ENCODE results near the gene DLX4. TPM values are rescaled to one million over a fixed set of nuclear protein-coding genes. Genes with fewer than 3 reads are reported as not detected.

Gene DLX4
- total RNA-seq, 1 experiment from 2014 or later, result not detected

DNA sequence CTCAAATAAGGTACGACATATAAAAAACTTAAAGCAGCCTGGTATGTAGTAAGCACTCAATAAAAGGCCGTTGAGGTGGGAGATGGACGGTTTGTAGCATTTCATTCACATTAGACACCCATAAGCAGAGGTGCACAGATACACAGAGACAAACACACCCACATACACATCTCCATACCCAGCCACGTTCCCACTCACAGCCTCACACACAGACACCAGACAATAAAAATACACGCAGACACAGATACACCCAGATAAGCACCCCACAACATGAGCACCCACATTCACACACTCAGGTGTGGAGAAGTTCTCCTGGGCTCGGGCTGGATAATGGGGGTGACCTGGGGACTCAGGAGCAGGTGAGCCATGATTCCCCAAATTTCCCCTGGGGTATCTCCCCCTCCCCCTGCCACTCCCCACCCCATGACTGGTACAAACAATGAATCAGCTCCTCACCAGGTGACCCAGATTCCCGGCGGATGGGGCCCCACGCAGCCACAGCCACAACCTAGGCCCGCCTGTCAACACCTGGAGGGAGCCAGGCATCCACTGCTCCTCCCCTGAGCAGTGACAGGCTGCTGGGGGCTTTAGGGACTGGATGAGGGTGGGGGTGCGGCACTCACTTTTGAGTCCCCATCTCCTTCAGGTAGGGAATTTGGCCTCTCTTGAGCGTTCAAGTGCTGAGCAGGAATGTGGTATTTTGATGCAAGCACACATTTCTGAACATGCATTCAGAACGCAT is 23.4 kb downstream of the DLX4 start:
- Histone ChIP-seq H3K27me3 (ENCODE audit: low read length) (no peaks in the 10 kb centered on the region), H3K27ac (ENCODE audit: low read length) (no peak overlapping the region), H4K20me1 (ENCODE audit: insufficient read depth, low read depth, low read length) (no peaks in the 10 kb centered on the region), H2AFZ (ENCODE audit: low read length) (no peak overlapping the region), H3K4me3 (ENCODE audit: low read length) (no peak overlapping the region), H3K36me3 (ENCODE audit: insufficient read depth, low read length) (no peaks in the 10 kb centered on the region), H3K9me3 (ENCODE audit: low read length) (no peaks in the 10 kb centered on the region), H3K9ac (ENCODE audit: low read length) (no peak overlapping the region), H3K4me2 (ENCODE audit: low read depth, low read length, poor library complexity, severe bottlenecking) (no peak overlapping the region), H3K9me2 (replicated peaks; ENCODE audit: insufficient read depth, low read length) (no peaks in the 10 kb centered on the region), H3K79me2 (ENCODE audit: low read length) (no peaks in the 10 kb centered on the region), H3K4me1 (ENCODE audit: low read length) (no peaks in the 10 kb centered on the region)
- DNase-seq, result no peak

DNA sequence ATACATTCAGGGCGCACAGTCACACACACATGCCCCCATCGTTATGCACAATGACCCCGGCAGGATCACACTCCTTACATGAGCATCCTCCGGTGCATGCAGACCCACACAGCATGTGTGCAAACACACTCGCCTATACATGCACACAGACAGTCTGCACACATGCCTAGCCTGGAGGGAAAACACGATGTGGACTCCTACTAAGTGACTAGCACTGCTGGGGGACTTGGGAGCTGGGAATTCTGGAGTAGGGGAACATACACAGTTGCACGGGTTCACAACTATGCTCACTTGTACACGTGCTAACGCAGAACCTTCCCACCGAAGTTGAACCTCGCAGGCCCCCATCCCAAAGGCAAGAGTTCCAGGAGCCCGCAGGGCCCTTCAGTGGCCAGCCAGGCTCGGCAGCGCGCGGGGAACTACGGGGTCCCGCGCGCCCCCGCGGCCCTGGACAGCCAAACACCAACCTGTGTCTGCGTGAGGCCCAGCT is 24.0 kb downstream of the DLX4 start:
- Histone ChIP-seq H3K9me3 (ENCODE audit: low read length) (no peaks in the 10 kb centered on the region), H3K9me2 (replicated peaks; ENCODE audit: insufficient read depth, low read length) (no peaks in the 10 kb centered on the region), H4K20me1 (ENCODE audit: insufficient read depth, low read depth, low read length) (no peaks in the 10 kb centered on the region), H3K9ac (ENCODE audit: low read length) (no peak overlapping the region), H2AFZ (ENCODE audit: low read length) (no peak overlapping the region), H3K36me3 (ENCODE audit: insufficient read depth, low read length) (no peaks in the 10 kb centered on the region), H3K4me3 (ENCODE audit: low read length) (peak overlapping the region; percentile 20; the same call in 1 of the 2 replicates), H3K4me2 (ENCODE audit: low read depth, low read length, poor library complexity, severe bottlenecking) (peak overlapping the region; percentile 32), H3K4me1 (ENCODE audit: low read length) (no peaks in the 10 kb centered on the region), H3K27me3 (ENCODE audit: low read length) (no peaks in the 10 kb centered on the region), H3K79me2 (ENCODE audit: low read length) (no peaks in the 10 kb centered on the region), H3K27ac (ENCODE audit: low read length) (no peak overlapping the region)
- no peak for DNase-seq

DNA sequence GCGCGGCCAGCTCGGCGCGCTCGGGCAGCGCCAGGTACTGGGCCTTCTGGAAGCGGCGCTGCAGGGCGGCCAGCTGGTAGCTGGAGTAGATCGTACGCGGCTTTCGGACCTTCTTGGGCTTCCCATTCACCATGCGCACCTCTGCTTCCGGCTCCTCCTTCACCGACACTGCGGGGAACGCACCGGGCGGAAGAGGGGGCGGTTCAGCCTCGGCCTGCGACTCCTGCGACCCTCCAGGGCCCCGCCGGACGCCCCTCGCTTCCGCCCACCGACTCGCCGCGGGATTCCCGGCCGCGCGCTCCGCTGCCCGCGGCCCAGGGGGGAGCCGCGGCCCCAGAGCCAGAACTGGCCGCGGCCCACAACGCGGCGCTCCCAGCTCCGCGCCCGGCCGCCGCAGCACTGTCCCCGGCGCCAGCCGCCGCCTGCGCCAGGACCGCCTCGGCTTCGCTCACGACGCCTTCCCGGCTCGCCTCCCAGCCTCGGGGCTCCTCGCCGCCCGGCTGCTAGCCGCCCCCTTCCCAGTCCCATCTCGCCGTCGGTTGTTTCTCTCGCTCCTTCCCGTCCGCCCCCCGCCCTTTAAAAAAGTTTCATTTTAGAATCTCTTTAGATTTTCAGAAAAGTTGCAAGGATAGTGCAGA is 24.6 kb downstream of the DLX4 start:
- Histone ChIP-seq H3K4me1 (ENCODE audit: low read length) (peaks cover 3% of the 10 kb centered on the region), H3K27me3 (ENCODE audit: low read length) (no peaks in the 10 kb centered on the region), H2AFZ (ENCODE audit: low read length) (no peak overlapping the region), H3K9me3 (ENCODE audit: low read length) (no peaks in the 10 kb centered on the region), H3K79me2 (ENCODE audit: low read length) (no peaks in the 10 kb centered on the region), H3K36me3 (ENCODE audit: insufficient read depth, low read length) (no peaks in the 10 kb centered on the region), H3K4me2 (ENCODE audit: low read depth, low read length, poor library complexity, severe bottlenecking) (peak overlapping the region; percentile 32), H3K4me3 (ENCODE audit: low read length) (peak overlapping the region; percentile 20; the same call in 1 of the 2 replicates), H3K9ac (ENCODE audit: low read length) (no peak overlapping the region), H3K27ac (ENCODE audit: low read length) (no peak overlapping the region), H4K20me1 (ENCODE audit: insufficient read depth, low read depth, low read length) (no peaks in the 10 kb centered on the region), H3K9me2 (replicated peaks; ENCODE audit: insufficient read depth, low read length) (no peaks in the 10 kb centered on the region)
- no peak for DNase-seq

DNA sequence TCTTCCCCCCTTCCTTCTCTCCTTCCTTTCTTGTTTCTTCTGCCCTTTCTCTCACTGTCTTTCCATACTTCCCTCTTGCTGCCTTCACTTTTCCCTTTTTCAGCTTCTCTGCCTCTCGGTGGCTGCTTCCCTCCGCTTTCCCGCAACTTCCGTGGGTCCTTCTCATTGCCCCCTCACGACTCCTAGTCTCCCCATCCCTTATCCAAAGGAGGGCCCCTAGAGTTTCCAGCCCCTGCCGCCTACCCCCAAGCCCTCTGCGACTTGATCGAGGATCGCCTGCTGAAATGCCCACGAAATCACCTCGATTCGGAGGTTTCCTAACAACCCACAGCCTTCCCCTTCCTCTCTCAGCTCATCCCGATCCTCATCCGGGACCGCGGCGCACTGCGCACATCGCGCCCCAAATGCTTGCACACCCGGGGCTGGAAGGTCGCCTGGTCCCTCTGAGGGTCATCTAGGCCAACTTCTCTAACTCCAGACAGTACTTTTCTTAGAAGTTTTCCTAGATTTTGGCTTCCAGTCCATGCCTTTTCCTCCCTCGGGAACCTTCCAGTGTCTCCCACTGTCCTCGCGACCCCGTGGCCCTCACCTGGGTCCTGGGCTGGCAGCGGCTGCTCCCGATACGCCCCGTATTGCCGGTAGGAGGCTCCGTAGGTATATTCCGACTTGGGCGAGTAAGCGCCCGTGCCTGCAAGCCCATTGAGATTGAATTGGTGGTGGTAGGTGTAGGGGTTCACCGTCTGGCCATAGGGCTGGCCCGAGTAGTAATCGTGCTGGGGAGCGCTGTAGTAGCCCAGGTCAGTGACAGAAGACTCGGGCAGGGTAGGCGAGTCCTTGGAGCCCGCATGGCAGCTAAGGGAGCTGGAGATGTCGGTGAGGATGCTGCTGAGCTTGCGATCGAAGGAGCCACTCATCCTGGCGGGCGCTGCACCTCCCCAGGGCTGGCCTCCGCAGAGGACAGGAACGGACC is 25.4 kb downstream of the DLX4 start:
- Histone ChIP-seq H3K9me3 (ENCODE audit: low read length) (no peaks in the 10 kb centered on the region), H3K9me2 (replicated peaks; ENCODE audit: insufficient read depth, low read length) (no peaks in the 10 kb centered on the region), H2AFZ (ENCODE audit: low read length) (no peak overlapping the region), H3K4me1 (ENCODE audit: low read length) (peaks cover 6% of the 10 kb centered on the region), H3K36me3 (ENCODE audit: insufficient read depth, low read length) (no peaks in the 10 kb centered on the region), H3K79me2 (ENCODE audit: low read length) (no peaks in the 10 kb centered on the region), H3K9ac (ENCODE audit: low read length) (no peak overlapping the region), H3K4me3 (ENCODE audit: low read length) (no peak overlapping the region), H4K20me1 (ENCODE audit: insufficient read depth, low read depth, low read length) (no peaks in the 10 kb centered on the region), H3K27ac (ENCODE audit: low read length) (no peak overlapping the region), H3K4me2 (ENCODE audit: low read depth, low read length, poor library complexity, severe bottlenecking) (peak overlapping the region; percentile 32), H3K27me3 (ENCODE audit: low read length) (no peaks in the 10 kb centered on the region)
- no peak for DNase-seq

DNA sequence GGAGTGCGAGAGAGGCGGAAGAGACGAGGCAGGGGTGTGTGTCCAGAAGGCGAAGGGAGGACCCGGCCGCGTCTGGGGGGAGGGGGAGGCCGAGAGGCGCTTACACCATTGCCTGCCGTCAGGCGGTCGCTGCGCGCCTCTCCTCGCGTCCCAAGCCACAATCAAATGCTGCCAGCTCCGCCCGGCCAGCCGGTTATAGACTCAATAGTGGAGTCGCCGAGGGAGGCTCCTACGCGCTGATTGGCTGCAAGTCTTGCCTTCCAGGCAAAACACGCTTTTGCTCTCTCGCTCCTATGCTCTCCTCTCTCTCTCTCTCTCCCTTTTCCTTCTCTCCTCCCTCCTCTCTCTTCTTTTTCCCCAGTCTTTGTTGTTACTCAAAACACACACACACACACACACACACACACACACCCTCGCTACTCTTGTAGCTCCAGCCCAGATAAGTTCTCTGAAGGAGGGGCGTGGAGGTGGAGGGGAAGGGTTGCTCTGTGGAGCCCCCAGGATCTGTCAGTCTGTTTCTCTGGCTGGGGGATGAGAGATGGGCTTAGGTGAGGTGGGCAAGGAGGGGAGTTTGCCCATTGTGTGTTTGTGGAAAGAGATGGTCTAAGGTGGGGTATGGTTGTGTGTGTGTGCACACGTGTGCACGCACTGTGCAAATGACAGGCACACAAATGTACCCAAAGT is 26.2 kb downstream of the DLX4 start, which contains the start of gene DLX3:
TSS of gene DLX3 (minus strand) at position 170 of the 684 bp plus-strand sequence. CDS start 226 bp downstream, outside the sequence.
- no peaks in the 10 kb centered on the region for H3K79me2 ChIP-seq (ENCODE audit: low read length)
- no peak within 1 kb of the TSS for H3K4me2 ChIP-seq (ENCODE audit: low read depth, low read length, poor library complexity, severe bottlenecking)
- no peaks in the 10 kb centered on the region for H3K9me3 ChIP-seq (ENCODE audit: low read length)
- H3K9ac ChIP-seq (ENCODE audit: low read length), result no peak within 1 kb of the TSS
- no peak within 1 kb of the TSS for H3K27ac ChIP-seq (ENCODE audit: low read length)
- H3K27me3 ChIP-seq (ENCODE audit: low read length), result no peaks in the 10 kb centered on the region
- H3K4me3 ChIP-seq (ENCODE audit: low read length), result no peak within 1 kb of the TSS
- no peaks in the 10 kb centered on the region for H3K36me3 ChIP-seq (ENCODE audit: insufficient read depth, low read length)
- no peak within 1 kb of the TSS for H2AFZ ChIP-seq (ENCODE audit: low read length)
- no peaks in the 10 kb centered on the region for H3K9me2 ChIP-seq (replicated peaks; ENCODE audit: insufficient read depth, low read length)
- no peaks in the 10 kb centered on the region for H4K20me1 ChIP-seq (ENCODE audit: insufficient read depth, low read depth, low read length)
- no peak for DNase-seq
- peaks cover 6% of the 10 kb centered on the region for H3K4me1 ChIP-seq (ENCODE audit: low read length)

DNA sequence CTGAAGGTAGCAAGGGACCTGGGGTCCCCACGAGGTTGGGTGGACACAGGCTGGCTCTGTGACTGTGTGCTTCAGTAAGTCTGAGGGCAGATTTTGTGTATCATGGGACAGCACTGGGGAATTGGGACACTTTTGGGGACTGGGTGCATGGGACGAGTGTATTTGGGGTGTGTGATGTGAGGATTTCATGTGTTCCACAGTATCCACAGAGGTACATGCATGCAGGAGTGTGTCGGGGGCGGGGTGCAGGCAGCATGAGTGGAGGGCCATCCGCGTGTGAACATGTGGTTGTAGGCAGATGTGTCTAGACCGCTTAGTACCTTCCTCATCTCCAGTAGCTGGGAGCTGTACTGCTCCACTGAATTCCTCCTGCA is 27.1 kb downstream of the DLX4 start:
- DNase-seq, result no peak
- no peaks in the 10 kb centered on the region for H3K9me3 ChIP-seq (ENCODE audit: low read length)
- H3K4me3 ChIP-seq (ENCODE audit: low read length), result no peak overlapping the region
- H3K4me2 ChIP-seq (ENCODE audit: low read depth, low read length, poor library complexity, severe bottlenecking), result no peak overlapping the region
- H3K36me3 ChIP-seq (ENCODE audit: insufficient read depth, low read length), result no peaks in the 10 kb centered on the region
- no peaks in the 10 kb centered on the region for H3K79me2 ChIP-seq (ENCODE audit: low read length)
- no peaks in the 10 kb centered on the region for H3K9me2 ChIP-seq (replicated peaks; ENCODE audit: insufficient read depth, low read length)
- H3K9ac ChIP-seq (ENCODE audit: low read length), result no peak overlapping the region
- H2AFZ ChIP-seq (ENCODE audit: low read length), result no peak overlapping the region
- no peak overlapping the region for H3K27ac ChIP-seq (ENCODE audit: low read length)
- peaks cover 6% of the 10 kb centered on the region for H3K4me1 ChIP-seq (ENCODE audit: low read length)
- H3K27me3 ChIP-seq (ENCODE audit: low read length), result no peaks in the 10 kb centered on the region
- no peaks in the 10 kb centered on the region for H4K20me1 ChIP-seq (ENCODE audit: insufficient read depth, low read depth, low read length)

DNA sequence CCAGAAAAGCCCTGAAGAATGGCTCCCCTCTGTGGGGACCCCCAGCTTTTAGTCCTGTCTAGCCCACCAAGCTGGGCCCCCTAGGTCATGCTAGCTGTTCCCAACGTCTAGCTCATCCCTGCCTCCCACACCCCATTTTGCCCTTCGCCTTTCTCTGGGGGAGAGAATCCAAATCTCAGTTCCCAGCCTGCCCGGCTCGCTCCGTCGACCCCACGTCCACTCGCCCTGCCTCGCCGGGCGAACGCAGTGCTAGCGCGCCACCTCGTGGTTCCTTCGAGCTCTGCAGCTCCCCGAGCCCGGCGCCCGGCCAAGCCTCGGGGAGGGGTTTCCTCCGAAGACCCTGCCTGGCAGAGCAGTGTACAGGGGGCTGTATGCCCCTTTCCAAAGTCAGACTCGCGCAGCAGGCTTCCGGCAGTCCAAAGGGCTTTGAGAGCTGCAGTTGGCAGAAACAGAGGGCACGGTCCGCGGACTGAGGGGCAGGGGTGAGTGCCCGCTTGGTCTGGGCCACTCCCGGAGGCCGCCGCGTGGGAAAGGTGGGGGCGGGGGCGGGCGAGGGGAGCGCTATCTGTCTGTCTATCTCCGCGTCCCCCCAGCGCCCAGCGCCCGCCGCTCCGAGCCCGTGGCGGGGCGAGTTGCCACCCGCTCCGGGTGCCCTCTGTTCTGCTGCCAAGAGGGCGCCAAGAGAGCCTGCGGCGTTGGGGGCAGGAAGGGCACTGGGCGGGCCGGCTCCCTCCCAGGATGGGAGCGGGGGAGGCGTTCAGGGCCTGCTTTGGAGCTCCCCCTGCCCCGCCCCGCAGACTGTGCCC is 27.7 kb downstream of the DLX4 start:
- H4K20me1 ChIP-seq (ENCODE audit: insufficient read depth, low read depth, low read length), result no peaks in the 10 kb centered on the region
- peaks cover 6% of the 10 kb centered on the region for H3K4me1 ChIP-seq (ENCODE audit: low read length)
- no peak overlapping the region for H3K9ac ChIP-seq (ENCODE audit: low read length)
- H3K4me3 ChIP-seq (ENCODE audit: low read length), result no peak overlapping the region
- no peaks in the 10 kb centered on the region for H3K79me2 ChIP-seq (ENCODE audit: low read length)
- H3K36me3 ChIP-seq (ENCODE audit: insufficient read depth, low read length), result no peaks in the 10 kb centered on the region
- no peaks in the 10 kb centered on the region for H3K27me3 ChIP-seq (ENCODE audit: low read length)
- H3K4me2 ChIP-seq (ENCODE audit: low read depth, low read length, poor library complexity, severe bottlenecking), result no peak overlapping the region
- H2AFZ ChIP-seq (ENCODE audit: low read length), result no peak overlapping the region
- DNase-seq, result peak; percentile 81
- H3K9me3 ChIP-seq (ENCODE audit: low read length), result no peaks in the 10 kb centered on the region
- H3K9me2 ChIP-seq (replicated peaks; ENCODE audit: insufficient read depth, low read length), result no peaks in the 10 kb centered on the region
- no peak overlapping the region for H3K27ac ChIP-seq (ENCODE audit: low read length)

Measured in Karpas-422 (cell line).